ENCODE results near the gene KAT6B. TPM values are rescaled to one million over a fixed set of nuclear protein-coding genes. Genes with fewer than 3 reads are reported as not detected.

KAT6B gene
- total RNA-seq, 1 donor from 2014 or later: 18.1 TPM

DNA sequence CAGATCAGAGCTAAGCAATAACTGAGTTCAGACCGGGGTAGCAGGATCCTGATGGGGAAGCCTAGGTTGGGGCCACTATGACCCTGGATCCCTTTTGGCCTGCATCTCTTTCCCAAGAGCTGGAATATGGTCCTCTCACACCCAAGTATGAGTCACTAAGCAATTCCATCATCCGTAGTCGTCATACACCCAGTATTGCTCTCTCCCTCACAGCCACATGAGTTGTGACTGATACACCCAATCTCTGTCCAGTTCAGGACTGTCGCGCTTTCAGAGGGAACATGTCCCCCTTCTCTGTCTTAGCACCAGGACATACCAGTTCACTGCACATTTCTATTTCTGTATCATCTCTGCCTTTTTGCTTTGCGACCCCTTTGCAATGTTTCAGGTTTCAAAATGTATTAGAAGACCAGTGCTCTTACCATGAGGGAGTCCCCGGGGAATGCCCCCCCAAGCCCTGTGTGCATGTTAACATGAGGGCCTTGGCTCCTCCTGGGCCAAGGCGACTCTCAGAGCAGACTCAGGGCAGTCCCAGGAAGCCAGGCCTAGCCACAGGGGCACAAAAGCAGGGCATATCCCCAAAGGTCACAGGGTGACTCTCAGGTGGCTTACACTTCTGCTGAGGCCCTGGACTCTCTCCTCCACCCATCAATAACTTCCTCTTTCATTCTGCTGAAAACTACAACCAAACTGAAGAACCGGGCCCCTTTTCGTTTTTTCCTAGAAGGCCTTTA is 209.7 kb downstream of the KAT6B start:
- Mint-ChIP-seq H3K27ac (ENCODE audit: unreplicated experiment) (no peak overlapping the region), H3K4me3 (ENCODE audit: unreplicated experiment) (no peak overlapping the region), H3K36me3 (ENCODE audit: low read depth, unreplicated experiment) (no peaks in the 10 kb centered on the region), H3K27me3 (ENCODE audit: unreplicated experiment) (peaks cover 2% of the 10 kb centered on the region), H3K9me3 (ENCODE audit: unreplicated experiment) (no peaks in the 10 kb centered on the region), H3K4me1 (ENCODE audit: unreplicated experiment) (peaks cover 7% of the 10 kb centered on the region)
- TF ChIP-seq, protein P1, sequence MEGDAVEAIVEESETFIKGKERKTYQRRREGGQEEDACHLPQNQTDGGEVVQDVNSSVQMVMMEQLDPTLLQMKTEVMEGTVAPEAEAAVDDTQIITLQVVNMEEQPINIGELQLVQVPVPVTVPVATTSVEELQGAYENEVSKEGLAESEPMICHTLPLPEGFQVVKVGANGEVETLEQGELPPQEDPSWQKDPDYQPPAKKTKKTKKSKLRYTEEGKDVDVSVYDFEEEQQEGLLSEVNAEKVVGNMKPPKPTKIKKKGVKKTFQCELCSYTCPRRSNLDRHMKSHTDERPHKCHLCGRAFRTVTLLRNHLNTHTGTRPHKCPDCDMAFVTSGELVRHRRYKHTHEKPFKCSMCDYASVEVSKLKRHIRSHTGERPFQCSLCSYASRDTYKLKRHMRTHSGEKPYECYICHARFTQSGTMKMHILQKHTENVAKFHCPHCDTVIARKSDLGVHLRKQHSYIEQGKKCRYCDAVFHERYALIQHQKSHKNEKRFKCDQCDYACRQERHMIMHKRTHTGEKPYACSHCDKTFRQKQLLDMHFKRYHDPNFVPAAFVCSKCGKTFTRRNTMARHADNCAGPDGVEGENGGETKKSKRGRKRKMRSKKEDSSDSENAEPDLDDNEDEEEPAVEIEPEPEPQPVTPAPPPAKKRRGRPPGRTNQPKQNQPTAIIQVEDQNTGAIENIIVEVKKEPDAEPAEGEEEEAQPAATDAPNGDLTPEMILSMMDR (IDR thresholded peaks at IDR 0.05; ENCODE audit: unreplicated experiment): no peak
- DNase-seq (ENCODE audit: low spot score): no peak

DNA sequence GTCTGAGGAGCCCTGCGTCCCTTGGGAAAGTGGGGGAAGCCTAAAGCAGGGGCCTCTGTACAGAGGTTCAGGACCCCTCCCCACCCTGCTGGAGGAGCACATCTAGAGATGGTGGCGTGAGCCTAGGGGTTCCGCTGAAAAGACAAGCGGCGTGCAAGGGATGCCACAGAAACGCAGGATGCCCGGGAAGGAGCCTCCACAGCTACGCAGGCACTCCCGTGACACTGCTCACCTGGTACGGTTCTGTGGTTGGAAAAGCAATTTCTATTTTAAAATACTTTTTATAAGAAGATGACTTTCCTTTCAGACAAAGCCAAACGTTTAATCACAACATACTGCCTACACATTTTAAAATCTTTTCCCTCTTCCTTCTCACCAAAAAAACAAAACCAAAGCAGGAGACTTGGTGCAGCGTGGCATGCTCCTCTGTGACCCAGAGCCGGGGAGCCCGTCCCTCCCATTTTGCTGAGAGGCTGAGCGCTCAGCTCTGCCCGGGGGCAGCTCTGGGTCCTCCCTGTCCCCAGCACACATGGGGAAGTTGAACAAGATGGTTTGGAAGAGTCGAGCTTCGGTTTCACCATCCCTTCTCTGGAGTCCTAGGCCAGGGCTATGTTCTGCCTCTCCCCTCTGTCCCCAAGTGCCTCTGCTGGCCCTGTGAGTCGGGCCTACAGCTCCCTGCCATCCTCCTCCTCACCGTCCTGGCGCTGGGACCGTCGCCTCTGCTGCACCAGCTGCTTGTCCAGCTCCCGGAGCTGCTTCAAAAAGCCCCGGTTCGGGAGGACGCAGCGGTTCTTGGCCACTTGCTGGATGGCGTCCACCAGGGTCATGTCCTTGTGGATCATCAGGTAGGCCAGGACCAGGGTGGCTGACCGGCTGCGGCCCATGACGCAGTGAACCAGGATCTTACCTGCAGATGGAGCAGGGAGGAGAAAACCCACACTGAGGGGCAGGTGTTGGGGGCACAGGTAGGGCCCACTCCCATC is 211.1 kb downstream of the KAT6B start:
- no peak for DNase-seq (ENCODE audit: low spot score)
- Mint-ChIP-seq H3K9me3 (ENCODE audit: unreplicated experiment) (no peaks in the 10 kb centered on the region), H3K36me3 (ENCODE audit: low read depth, unreplicated experiment) (no peaks in the 10 kb centered on the region), H3K4me3 (ENCODE audit: unreplicated experiment) (no peak overlapping the region), H3K4me1 (ENCODE audit: unreplicated experiment) (peaks cover 7% of the 10 kb centered on the region), H3K27me3 (ENCODE audit: unreplicated experiment) (peaks cover 3% of the 10 kb centered on the region), H3K27ac (ENCODE audit: unreplicated experiment) (no peak overlapping the region)
- TF ChIP-seq, protein P1 (IDR thresholded peaks at IDR 0.05; ENCODE audit: unreplicated experiment): no peak

DNA sequence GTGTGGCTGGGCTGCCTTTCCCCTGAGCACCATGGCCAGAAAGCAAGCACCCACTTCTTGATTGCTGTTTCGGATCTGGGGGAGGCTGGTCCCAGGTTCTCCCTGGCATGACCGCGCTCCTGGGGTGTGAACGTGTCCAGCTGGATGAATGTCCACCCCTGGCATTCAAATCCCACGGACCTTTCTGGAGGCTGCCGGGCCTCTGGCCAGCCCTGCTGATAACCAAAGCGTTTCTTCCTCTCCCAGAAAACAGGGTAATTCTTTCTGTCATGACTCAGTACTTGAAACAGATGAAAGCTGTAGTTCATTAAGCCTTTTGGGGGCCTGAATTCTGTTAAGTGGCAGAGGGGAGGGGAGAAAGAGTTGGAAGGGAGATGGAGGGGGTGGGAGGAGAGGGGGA is 211.9 kb downstream of the KAT6B start:
- Mint-ChIP-seq H3K27ac (ENCODE audit: unreplicated experiment) (no peak overlapping the region), H3K9me3 (ENCODE audit: unreplicated experiment) (no peaks in the 10 kb centered on the region), H3K4me1 (ENCODE audit: unreplicated experiment) (peaks cover 7% of the 10 kb centered on the region), H3K36me3 (ENCODE audit: low read depth, unreplicated experiment) (no peaks in the 10 kb centered on the region), H3K27me3 (ENCODE audit: unreplicated experiment) (peaks cover 3% of the 10 kb centered on the region), H3K4me3 (ENCODE audit: unreplicated experiment) (no peak overlapping the region)
- TF ChIP-seq, protein P1 (IDR thresholded peaks at IDR 0.05; ENCODE audit: unreplicated experiment): no peak
- DNase-seq (ENCODE audit: low spot score): no peak

DNA sequence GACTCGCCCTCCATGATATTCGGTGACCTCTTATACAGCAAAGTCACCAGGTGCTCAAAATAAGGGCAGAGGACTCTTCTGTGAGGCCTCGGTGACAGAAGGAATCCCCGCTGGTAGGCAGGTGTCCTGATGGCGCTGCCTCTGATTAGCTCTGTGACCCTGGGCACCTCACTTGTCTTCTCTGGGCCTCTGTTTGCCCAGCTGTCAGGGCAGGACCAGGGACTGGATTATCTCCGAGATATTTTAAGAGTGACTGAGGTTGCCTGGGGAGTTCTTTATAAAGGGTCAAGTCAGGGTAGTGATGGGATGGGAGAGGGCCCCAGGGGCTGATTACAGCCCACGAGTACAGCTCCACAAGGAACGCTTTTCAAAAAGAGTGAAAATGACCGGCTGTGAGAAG is 214.2 kb downstream of the KAT6B start:
- H3K4me1 Mint-ChIP-seq (ENCODE audit: unreplicated experiment): no peaks in the 10 kb centered on the region
- peaks cover 3% of the 10 kb centered on the region for H3K27me3 Mint-ChIP-seq (ENCODE audit: unreplicated experiment)
- H3K9me3 Mint-ChIP-seq (ENCODE audit: unreplicated experiment): no peaks in the 10 kb centered on the region
- DNase-seq (ENCODE audit: low spot score): no peak
- TF ChIP-seq, protein P1 (IDR thresholded peaks at IDR 0.05; ENCODE audit: unreplicated experiment): no peak
- no peak overlapping the region for H3K27ac Mint-ChIP-seq (ENCODE audit: unreplicated experiment)
- no peaks in the 10 kb centered on the region for H3K36me3 Mint-ChIP-seq (ENCODE audit: low read depth, unreplicated experiment)
- H3K4me3 Mint-ChIP-seq (ENCODE audit: unreplicated experiment): no peak overlapping the region

Data from endothelial cell (in vitro differentiated cells).